Activated CD8-positive, alpha-beta memory T cell treated with anti-CD3 and anti-CD28 coated beads, Interleukin-2, amount 50 U/mL, for 48 hours (primary cell): ENCODE results near the gene MATR3.
"Not testable (repeated sequence)": the region's sequence is repeated elsewhere in the genome, so short reads cannot be mapped to it uniquely, and the experiment has no call there.

Source experiments
- DNase-seq: peaks from one replicate; pipeline ENCODE4 v3.0.0-alpha.2; 2020

Gene MATR3

DNA sequence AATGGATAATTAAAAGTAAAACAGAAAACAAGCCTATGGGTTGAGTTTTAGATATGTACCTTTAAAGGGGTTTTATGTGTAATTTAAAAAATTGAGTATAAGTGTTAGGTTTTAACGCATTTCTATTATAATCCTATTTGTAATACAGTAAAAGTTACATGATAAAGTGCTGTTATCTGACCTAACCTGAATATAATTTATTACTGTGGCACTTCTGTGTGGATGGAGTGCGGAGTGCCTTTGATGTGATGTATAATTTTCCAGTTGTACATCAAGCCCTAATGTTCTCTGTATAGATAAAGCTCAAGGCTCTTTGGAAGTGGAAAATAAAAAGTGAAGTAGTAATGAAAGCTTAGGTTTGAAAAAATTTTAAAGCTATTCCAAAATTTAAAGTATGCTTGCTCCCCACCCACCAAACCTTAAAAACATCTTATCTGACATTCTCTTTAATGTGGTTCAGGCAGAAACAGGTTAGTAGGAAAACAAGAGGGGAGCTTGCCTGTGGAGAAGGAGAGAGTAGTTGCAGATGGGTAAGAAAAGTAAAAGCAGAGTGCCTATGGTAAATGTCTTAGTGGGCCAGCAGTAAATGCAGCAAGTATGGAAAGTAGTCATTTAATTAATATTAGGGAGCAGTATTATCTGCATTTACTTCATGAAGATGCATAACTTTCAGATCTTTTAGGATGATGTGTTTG, 4.0 kb downstream of the MATR3 start:
- no peak for DNase-seq

- DNase-seq: peak; percentile 51
These were observed 4.7 kb downstream of the MATR3 start for GRCh38 chr5:139298242-139298641.

DNA sequence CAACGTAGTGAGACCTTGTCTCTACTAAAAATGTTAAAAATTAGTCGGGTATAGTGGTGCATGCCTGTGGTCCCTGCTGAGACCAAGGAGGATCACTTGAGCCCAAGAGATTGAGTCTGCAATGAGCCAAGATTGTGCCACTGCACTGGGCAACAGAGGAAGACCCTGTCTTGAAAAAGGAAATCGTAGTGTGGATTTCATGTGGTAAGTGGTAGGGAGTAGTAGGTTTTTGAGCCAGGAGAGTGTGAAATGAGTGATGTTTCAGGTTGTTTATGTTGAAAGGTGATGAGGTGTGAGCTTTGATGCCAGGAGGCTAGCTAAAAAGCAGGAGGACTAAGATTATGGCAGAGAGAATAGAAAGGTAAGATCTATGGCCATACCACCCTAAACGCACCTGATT, 5.9 kb downstream of the MATR3 start:
- DNase-seq: no peak

DNA sequence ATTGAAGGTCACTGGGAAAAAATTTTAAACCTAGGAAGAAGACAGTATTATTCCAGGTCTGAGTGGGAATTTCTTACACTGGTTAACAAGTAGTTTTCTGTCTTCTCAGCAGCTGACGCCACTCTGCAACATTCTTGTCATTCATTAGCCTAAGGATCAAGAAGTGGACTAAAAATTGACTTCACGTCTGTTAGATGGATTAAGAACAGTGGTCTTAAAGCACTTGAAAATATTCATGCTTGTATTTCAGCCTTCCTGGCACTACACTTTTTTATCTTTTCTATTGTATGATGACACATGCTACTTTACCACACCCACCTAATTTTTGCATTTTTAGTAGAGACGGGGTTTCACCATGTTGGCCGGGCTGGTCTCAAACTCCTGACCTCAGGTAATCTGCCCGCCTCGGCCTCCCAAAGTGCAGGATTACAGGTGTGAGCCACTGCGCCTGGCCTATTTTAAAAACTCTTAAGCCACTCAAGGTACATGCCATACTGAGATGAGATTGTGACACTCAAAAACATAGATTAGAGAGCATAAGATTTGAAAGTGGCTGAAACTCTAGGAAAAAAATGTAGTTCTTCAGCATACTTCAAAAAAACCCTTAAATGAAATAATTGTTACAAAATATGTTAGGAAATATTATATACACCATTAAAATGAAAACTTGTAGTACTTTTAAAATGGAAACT, 8.4 kb downstream of the MATR3 start:
- no peak for DNase-seq

DNA sequence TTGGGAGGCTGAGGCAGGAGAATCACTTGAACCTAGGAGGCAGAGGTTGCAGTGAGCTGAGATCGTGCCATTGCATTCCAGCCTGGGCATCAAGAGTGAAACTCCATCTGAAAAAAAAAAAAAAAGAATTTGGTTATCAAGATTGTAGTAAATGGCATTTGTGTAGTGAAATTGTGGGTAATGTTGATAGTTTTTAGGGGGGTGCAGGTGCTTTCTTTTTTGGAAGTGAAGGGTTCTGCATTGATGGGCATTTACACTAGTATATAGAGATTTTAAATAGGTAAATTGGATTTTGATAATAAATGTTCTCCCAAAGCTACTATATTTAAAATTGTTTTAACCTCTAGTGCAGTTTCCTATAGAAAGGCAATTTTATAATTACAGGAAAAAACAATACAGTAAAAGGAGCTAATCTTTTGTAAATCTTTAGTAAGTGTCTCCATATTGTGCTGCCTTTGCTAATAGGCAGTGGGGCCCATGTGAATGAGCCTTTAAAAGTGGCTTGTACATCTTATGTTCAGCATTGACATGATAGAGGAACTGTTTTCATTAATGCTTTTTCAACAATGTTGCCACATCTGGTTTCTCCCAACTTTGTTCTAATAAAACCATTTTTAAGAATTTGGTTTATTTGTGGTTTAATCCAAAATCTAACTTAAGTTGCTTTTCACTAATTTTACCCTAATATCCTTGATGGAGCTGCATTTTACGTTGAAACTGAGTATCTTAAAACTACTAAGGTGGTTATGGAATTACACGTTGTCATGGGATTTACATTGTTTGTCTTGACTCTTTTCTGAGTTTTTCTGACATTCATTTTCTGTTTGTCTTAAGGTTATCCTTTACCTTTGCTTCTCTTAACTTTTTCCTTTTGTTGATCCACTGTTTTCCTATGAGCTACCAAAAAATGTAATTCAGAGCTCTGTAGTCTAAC, 11.1 kb downstream of the MATR3 start:
- no peak for DNase-seq

DNA sequence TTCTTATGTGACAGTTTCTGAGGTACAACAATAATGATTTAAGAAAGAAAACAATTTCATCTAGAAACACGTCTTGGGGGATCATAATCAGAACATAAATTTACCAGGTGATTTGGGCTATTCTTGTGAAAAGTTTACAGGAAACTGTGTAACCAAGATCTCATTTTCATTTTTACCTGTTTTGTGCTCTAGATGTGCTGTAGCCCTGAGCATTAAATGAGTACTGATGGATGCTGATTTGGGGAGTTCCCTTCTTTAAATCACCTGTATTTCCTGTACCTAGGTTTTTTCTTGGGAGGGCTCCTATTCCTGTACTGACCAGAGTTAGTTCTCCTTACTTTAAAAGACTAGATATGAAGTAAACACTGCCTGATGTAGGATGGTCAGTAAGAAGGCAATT, 12.7 kb downstream of the MATR3 start:
- no peak for DNase-seq

DNA sequence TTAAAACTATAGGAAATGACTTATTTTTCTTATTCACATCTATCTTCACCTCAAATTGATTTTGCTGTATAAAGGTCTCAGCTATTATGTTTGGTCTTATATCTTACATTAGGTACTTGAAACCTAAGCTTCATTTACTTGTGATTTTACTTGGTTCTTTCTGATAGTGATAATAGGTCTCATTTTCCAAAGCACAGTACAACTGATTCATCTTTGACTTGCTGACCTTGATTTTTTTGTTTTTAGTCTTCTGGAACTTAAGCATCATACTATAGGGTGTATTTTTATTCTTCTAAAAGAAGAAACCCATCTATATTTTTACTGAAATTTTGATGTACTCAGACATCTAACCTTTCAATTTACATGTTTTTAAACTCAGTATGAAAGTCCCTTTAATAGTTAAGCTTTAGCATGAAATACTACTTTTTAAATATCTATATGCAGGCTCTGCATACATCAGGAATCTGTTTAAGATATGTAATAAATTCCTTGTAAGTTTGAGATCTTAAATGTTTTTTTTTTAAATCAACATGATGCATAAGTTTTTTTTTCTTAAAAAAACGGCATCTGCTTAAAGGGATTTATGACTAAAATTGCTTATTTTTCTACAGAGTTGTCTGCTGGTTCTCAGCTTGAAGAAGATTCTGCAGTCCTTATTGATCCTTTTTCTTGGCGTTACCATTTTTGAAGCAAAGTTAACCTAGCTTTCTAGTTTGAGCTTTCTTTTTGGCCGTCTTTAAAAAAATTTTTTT, 13.3 kb downstream of the MATR3 start:
- DNase-seq: no peak

GRCh38 chr5:139308797-139309196, 15.3 kb downstream of the MATR3 start:
- DNase-seq: no peak

DNA sequence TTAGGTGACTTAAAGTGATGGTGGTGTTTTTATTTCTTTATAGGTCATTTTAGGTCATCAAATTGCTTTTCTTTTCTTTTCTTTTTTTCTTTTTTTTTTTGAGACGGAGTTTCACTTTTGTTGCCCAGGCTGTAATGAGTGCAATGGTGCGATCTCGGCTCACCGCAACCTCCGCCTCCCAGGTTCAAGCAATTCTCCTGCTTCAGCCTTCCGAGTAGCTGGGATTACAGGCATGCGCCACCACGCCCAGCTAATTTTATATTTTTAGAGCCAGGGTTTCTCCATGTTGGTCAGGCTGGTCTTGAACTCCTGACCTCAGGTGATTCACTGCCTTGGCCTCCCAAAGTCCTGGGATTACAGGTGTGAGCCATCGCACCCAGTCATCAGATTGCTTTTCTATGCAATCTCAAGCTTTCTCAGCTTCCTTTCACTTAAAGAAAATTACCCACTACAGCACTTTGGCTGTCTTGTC, 17.2 kb downstream of the MATR3 start:
- DNase-seq: peak; percentile 52

DNA sequence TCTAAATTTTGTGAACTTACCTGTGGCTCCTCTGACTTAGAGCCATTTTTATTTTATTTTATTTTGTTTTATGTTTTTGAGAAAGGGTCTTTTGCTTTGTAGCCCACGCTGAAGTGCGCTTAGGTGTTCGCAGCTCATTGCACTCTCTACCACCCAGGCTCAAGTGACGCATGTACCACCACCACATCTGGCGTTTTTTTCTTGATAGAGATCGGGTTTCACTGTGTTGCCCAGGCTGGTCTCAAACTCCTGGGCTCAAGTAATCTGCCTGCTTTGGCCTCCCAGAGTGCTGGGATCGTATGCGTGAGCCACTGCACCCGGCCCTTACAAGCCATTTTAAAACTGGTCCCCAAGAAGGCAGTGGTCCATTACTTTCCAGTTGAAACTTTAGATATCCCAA, 18.5 kb downstream of the MATR3 start:
- DNase-seq: no peak

GRCh38 chr5:139314276-139314675, 20.7 kb downstream of the MATR3 start:
- no peak for DNase-seq

DNA sequence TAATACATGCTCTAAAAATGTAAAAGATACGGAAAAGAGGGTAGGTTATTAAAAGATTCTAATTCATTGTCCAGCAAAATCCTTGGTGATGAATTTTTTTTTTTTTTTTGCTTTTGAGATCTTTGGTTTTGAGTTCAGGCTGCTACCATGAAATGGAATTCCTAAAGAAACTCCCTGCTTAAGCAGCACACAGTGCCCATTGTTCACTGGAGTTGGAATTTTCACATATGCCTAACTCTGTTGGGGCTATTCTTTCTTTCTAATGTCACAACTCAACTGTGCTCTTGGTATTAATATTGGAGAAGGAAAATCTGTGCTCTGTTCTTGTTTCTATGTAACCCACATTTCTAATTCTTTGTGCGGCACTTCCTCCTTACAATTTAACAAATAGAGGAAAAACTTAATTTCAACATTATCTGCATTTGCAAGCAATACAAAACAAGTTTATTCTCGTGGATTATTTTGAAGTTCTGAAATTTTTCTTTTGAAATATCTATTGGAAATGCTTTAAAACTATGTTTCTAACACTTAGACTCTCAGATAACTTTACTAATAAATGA, 21.6 kb downstream of the MATR3 start:
- DNase-seq: no peak

GRCh38 chr5:139335811-139336210, 42.3 kb downstream of the MATR3 start:
- no peak for DNase-seq

DNA sequence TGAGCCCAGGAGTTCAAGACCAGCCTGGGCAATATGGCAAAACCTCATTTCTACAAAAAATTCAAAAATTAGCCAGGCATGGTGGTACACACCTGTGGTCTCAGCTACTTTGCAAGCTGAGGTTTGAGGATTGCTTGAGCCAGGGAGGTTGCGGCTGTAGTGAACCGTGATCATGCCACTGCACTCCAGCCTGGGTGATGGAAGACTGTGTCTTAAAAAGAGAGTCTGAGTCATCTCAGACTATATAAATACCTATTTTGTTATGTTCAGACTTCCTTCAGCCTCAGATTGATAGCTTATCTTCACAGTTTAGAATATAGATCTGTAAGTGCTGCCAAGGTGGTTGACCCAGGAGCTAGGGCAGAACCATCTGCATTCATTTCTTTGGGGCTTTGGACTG, 46.5 kb downstream of the MATR3 start:
- DNase-seq: no peak

DNA sequence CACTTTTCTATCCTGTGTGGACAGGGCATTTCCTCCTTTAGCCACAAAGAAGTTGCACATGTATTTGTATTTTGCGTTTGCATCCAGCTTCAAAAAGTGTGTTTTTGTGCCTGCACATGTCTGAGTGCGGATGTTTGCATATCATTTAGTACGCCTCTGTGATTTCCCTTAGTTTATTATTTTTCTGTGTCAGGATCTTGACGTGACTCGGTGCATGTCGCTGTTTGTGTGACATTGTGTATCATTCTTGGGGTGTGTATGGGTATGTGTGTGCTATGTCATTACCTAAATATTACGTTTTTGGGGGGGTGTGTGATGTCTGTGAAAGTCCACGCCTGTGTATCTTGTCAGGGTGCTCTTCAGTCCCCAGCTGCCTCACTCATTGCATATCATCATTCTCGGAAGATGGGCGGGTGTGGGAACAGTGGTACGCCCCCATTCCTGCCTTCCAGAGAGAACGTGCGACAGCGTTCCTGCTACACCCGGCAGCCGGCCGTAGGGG, 47.7 kb downstream of the MATR3 start:
- DNase-seq: no peak

DNA sequence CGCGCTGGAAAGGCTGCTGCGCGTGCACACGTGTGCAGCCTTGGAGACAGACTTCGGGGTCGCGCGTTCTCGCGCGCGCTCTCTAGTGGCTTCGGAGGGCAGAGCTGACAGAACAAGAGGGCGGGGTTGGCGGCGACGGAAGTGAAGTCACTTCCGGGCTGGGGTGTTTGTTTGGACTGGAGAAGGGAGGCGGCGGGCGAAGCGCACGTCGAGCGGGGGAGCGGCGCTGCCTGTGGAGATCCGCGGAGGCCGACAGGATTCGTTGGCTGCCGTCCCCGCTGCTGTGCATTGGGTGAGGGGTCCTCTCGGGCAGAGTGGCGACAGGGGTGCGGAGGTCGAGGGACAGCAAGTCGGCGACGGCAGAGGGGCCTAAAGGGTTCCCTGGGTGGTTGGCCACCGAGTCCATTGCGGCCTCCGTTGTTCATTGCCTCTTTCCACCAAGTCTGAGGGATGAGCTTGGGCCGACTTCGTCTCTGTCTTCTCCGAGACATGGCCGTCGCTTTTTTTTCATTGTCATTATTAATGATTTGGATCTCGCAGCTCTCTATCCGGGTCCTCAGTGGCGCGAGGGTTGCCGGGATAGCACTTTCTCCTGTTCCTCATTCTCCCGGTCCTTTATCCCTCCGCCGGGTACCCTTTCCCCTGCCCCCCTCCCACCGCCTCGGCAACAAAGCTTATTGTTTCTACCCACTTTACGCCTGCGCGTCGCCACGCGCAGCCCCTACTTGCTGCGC, 48.3 kb downstream of the MATR3 start, which contains the start of gene PAIP2:
PAIP2 (plus strand) TSS at position 166 of the 734 bp plus-strand sequence. CDS start 21,931 bp downstream, outside the sequence.
- DNase-seq: peak; percentile 98

DNA sequence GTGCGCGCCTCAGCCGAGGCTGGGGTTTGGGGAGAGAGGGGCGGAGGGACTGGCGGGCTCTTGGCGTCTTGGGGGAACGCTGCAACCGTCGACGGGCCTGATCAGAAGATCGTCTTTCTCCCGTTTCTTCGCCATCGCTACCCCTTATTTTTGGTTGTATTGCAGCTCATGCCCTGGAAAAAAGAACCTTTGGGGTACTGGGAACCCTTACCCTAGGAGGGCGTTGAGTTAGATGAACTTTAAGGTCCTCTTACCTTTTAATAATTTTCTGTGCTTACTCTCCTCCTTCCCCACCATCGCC, 48.8 kb downstream of the MATR3 start:
- DNase-seq: no peak

GRCh38 chr5:139343476-139343875, 49.9 kb downstream of the MATR3 start:
- no peak for DNase-seq

- no peak for DNase-seq
These were observed 50.6 kb downstream of the MATR3 start for GRCh38 chr5:139344177-139344576.

DNA sequence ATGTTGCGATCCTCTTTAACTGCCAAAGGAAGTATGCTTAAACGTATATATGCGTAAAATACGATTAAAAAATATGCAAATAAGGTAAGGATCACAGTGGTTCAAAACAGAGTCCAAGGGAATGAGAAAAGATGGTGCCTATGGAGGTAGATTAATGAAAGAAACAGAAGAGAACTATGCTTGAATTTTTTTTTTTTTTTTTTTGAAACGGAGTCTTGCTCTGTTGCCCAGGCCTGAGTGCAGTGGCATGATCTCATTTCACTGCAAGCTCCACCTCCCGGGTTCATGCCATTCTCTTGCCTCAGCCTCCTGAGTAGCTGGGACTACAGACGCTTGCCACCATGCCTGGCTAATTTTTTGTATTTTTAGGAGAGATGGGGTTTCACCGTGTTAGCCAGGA, 51.9 kb downstream of the MATR3 start:
- DNase-seq: not testable (repeated sequence)

GRCh38 chr5:139347863-139348262, 54.3 kb downstream of the MATR3 start:
- DNase-seq: not testable (repeated sequence)

GRCh38 chr5:139354186-139354585, 60.6 kb downstream of the MATR3 start:
- no peak for DNase-seq
